HFF-Myc (cell line): ENCODE data around the gene ZNF280B.
"Not testable (repeated sequence)": the region's sequence is repeated elsewhere in the genome, so short reads cannot be mapped to it uniquely, and the experiment has no call there.

Experiments
- DNase-seq: peaks from one replicate; pipeline ENCODE4 v3.0.0-alpha.2; 2011; ENCODE audit warnings: low read depth; ENCODE audit errors: extremely low read depth
- H3K4me3 ChIP-seq: replicated peaks from 2 replicates; pipeline ENCODE4 v1.5.1; 2011; ENCODE audit warnings: low read depth, mild to moderate bottlenecking, control low read depth, low read length
- TF ChIP-seq, protein P1 (sequence below): IDR thresholded peaks from 2 replicates; pipeline ENCODE4 v1.5.1; 2012; ENCODE audit warnings: mild to moderate bottlenecking, low read depth, low read length, control low read depth; ENCODE audit errors: missing control alignments

The ZNF280B gene

GRCh38 chr22:22478470-22478869 is 30.1 kb downstream of the ZNF280B start:
- H3K4me3 ChIP-seq = no peak overlapping the region
- TF ChIP-seq, protein P1, sequence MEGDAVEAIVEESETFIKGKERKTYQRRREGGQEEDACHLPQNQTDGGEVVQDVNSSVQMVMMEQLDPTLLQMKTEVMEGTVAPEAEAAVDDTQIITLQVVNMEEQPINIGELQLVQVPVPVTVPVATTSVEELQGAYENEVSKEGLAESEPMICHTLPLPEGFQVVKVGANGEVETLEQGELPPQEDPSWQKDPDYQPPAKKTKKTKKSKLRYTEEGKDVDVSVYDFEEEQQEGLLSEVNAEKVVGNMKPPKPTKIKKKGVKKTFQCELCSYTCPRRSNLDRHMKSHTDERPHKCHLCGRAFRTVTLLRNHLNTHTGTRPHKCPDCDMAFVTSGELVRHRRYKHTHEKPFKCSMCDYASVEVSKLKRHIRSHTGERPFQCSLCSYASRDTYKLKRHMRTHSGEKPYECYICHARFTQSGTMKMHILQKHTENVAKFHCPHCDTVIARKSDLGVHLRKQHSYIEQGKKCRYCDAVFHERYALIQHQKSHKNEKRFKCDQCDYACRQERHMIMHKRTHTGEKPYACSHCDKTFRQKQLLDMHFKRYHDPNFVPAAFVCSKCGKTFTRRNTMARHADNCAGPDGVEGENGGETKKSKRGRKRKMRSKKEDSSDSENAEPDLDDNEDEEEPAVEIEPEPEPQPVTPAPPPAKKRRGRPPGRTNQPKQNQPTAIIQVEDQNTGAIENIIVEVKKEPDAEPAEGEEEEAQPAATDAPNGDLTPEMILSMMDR = no peak
- no peak for DNase-seq

DNA sequence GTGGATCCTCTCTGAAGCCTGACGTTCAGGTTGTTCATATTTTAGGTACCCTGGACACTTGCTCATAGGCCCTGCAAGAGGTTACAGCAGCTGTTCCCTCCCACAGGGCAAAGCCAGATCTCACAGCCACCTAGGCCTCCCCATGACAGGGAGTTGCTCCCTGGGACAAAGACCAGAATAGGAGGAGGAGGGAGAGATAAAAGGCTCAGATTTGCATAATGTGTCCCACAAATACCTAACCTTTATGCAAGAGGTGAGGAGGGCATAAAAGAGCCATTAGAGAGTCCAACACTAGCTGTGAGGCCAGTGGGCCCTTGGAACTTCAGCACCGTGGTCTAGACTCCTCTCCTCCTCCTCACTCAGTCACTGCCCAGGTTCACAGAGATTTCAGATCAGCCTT is 33.8 kb downstream of the ZNF280B start:
- DNase-seq = no peak
- no peak overlapping the region for H3K4me3 ChIP-seq
- TF ChIP-seq, protein P1 = no peak

DNA sequence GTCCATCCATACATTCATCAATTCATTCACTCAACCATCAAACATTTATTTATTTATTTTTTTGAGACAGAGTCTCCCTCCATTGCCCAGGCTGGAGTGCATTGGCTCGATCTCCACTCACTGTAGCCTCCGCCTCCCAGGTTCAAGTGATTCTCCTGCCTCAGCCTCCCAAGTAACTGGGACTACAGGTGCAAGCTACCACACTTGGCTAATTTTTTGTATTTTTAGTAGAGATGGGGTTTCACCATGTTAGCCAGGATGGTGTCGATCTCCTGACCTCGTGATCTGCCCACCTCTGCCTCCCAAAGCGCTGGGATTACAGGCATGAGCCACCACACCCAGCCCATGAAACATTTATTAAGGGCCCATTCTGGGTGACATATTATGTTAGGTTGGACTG is 37.4 kb downstream of the ZNF280B start:
- DNase-seq, H3K4me3 ChIP-seq: not testable (repeated sequence)

DNA sequence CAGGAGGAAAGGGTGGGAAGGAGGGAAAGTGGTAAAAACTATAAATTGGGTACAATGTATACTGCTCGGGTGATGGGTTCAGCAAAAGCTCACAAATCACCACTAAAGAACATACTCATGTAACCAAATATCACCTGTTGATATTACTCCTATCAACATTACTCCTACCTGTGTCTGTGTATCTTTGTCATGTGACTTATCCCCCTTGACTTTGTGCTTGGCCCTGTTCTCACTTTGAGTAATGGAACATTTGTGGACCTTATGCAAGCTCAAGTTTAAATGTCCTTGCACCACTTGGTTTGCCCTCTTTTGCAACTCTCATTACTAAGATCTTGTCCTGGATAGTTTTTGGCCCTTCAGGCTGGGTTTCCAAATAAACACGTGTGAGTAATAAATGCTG is 39.0 kb downstream of the ZNF280B start:
- DNase-seq = no peak
- TF ChIP-seq, protein P1 = no peak
- no peak overlapping the region for H3K4me3 ChIP-seq

DNA sequence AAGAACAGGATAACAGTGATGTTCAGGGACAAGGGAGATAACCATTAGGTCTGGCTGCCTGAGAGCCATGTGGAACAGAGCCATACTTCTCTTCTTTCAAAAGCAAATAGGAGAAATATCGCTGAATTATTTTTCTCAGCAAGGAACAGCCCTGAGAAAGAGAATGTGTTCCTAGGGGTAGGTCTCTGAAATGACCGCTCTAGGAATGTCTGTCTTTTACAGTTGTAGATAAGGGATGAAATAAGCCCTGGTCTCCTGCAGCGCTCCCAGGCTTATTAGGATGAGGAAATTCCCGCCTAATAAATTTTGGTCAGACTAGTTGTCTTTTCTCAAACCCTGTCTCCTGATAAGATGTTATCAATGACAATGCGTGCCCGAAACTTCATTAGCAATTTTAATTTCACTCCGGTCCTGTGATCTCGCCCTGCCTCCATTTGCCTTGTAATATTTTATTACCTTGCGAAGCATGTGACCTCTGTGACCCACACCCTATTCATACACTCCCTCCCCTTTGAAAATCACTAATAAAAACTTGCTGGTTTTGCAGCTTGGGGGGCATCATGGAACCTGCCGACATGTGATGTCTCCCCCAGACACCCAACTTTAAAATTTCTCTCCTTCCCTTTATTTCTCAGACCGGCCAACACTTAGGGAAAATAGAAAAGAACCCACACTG is 39.6 kb downstream of the ZNF280B start:
- not testable (repeated sequence) for DNase-seq, H3K4me3 ChIP-seq

DNA sequence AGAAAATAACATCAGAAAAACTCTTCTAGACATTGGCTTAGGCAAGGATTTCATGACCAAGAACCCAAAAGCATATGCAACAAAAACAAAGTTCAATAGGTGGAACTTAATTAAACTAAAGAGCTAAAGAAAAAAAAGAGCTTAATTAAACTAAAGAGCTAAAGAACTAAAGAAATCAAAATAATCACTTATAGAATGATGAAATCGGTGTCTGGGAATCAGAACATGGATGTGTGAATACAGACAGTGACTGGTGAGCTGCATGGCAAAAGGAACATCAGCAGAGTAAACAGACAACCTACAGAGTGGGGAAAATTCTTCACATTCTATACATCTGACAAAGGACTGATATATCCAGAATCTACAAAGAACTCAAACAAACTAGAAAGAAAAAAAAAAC is 41.4 kb downstream of the ZNF280B start:
- DNase-seq = no peak
- TF ChIP-seq, protein P1 = no peak
- H3K4me3 ChIP-seq = no peak overlapping the region

DNA sequence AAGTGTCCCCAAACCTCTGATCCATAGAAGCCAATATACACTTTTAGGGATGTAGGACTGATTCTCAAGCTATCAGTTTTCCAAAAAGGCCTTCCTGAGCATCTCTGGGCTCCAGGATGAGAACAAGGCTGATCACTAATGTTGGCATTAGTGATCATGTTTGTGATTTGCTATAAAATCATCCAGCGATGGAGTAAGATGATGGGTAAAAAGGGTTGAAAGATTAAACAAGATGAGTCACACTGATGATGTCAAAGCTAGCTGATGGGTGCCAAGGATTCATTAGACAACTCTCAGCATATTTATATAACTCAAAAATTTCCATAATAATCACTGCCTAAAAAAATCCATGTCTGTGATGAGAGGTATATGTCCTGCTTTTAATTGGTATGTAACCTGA is 42.8 kb downstream of the ZNF280B start:
- TF ChIP-seq, protein P1 = no peak
- DNase-seq = no peak
- no peak overlapping the region for H3K4me3 ChIP-seq

DNA sequence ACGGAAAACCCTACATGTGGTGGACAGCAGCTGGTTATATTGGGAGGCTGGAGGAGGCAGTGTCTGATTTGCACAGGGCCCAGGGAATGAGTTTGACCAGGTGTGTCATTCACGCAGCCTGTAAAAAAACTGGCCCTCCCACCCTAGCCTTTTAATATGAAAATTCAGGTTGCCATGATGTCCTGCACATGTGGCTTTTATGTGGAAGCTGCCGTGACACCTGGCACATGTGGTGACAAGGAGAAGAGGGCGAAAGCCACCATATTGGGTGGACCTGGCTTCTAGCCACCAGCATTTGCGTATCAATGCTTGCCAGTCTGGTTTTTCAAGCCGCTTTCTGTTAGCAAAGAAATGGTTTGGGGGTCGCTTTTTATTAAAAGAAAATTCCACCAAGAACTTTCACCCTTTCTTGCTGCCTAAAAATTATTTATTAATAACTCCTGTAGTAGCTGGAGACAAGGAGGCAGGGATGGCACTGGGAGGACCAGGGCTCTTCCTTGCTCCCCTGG is 43.4 kb downstream of the ZNF280B start:
- H3K4me3 ChIP-seq = no peak overlapping the region
- TF ChIP-seq, protein P1 = no peak
- DNase-seq = no peak
